ENCODE results near the gene PKD1L1.
"Not testable (repeated sequence)": the region's sequence is repeated elsewhere in the genome, so short reads cannot be mapped to it uniquely, and the experiment has no call there.

The PKD1L1 gene

DNA sequence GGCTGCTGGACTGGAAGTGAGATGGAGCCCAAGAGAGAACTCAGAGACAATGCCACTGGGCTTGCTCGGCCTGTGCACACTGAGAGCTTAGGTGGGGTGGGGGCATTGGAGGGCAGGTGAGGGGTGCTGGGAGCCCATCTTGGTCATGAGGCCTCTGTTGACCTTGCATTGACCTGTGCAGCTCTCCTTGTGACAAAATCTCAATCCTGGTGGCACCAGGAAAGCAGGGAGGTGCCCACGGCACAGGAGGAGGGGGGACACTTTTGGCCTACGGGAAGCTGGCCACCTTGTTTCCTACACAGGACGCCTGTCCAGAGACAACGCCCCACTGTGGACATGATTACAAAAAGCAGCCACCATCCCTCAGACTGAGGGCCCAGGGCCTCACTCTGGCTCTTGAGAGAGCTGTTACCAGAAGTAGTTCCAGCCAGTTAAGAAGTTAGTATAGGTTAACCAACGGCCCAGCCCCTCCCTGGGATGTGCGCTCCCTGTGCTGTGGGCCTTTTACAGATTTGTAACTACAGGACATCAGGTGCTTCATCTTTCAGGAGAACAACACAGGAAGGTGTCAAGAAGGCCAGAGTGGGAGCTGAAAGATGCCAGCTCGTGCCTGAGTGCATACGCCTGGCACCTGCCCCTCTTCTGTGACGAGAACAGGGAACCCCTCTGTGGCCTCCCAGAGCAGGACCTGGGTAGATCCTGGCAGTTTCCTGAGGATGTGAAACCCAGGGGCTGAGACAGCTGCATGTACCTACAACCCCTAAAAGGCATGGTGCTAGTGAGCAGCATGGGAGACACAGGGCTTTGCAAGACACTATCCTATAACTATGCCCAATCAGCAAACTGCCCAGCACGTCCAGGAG is 10.3 kb downstream of the PKD1L1 start:
- DNase-seq: no peak

- peak; percentile 76 for DNase-seq
Measured at GRCh38 chr7:47937065-47937687, 11.1 kb downstream of the PKD1L1 start.

GRCh38 chr7:47936323-47936722 is 11.9 kb downstream of the PKD1L1 start:
- DNase-seq: no peak

DNA sequence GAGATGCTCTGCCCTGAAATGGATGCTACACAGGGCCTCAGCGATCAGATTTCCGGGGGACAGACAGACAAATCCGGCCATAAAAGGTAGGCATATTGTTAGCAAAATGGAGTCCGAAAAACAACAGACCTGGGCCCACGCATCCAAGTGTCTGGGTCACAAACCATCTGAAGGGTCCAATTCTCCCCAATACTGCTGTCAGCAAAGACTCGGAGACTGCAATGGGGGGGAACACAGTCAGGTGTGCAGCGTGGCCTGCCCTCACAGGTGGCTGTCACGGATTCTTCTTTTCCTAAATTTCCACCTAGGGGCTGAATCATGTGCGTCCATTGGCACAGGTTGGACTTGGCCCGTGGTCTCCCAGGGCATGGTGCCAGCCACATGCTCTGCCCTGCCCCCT is 12.9 kb downstream of the PKD1L1 start:
- DNase-seq: no peak

- DNase-seq: no peak
Measured at GRCh38 chr7:47934831-47935230, 13.4 kb downstream of the PKD1L1 start.

DNA sequence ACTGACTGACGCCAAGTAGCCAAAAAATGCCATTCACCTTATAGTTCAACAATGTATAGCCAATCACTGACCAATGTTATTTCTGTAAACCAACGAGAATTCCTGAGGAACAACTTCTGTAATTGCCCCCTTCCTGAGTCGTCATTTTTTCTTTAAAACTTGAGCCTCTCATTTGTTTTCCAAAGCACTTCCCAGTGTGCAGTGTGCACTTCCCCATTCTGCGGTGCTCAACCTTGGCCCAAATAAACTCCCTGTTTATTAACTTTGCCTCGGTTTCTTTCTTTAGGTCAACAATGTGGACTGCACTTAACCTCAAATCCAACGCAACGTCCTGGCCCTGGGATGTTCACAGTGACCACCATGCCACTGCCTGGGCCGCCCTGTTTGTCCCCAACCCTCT is 15.1 kb downstream of the PKD1L1 start:
- DNase-seq: no peak

- no peak for DNase-seq
Measured at GRCh38 chr7:47932466-47933037, 15.7 kb downstream of the PKD1L1 start.

- no peak for DNase-seq
Measured at GRCh38 chr7:47932016-47932415, 16.2 kb downstream of the PKD1L1 start.

DNA sequence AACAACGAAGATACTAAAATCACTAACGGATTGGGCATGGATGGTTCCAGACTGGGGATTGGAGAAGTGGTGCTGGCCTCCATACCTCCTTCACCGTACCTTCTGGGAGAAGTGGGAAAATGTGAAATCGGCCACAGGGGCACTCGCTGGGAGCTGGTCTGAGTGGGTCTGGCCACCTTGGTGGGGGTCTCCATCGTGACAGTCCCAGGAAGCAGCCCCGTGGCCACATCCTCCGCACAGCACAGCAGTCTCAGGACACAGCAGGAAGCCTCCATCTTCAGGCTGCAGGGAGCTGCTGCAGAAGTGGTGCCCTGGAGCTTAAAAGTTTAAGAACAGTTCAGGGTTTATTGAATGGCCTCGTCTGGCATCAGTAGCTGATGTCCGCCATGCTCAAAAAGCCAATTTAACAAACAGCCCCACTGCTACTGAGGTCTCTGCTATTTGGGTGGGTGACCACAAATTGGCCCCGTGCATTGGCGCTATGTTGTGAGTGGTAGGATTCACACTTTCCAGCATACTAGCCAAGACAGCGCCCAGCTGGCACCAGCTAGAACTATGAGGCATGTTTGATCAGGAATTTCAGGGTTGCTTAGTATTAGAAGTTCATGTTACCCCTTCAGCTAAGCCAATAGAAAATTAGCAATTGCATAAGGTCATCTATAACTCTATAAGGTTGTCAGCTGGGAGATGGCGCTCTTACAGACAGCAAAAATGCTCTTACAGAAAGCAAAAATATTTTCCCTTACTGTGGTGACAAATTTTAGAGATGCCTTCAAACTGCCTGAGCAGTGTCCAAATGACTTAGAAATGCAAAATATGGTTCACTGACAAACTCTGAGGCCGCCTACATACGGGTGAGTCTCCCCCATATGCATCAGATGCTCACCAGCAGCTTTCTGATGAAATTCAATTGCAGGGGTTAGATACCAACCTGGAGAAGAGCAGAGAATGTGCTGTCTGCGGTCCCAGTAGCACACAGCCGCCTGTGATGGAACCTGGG is 17.0 kb downstream of the PKD1L1 start:
- no peak for DNase-seq

- no peak for DNase-seq
Measured at GRCh38 chr7:47924266-47924665, 24.0 kb downstream of the PKD1L1 start.

GRCh38 chr7:47923081-47923875 is 25.0 kb downstream of the PKD1L1 start:
- not testable (repeated sequence) for DNase-seq

DNA sequence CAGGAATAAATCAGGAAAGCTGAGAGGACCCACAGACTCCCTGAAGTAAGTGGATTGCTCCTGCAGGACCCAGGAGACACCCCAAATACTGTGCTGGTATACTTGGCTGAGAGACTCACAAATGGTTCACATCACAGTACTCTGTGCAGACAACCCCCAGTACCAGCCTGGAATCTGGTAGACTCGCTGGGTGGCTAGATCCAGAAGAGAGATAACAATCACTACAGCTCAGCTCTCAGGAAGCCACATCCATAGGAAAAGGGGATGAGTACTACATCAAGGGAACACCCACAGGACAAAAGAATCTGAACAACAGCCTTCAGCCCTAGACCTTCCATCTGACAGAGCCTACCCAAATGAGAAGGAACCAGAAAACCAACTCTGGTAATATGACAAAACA is 31.8 kb downstream of the PKD1L1 start:
- DNase-seq: not testable (repeated sequence)

- DNase-seq: no peak
Measured at GRCh38 chr7:47915616-47915976, 32.7 kb downstream of the PKD1L1 start.

- DNase-seq: no peak
Measured at GRCh38 chr7:47914717-47915615, 33.3 kb downstream of the PKD1L1 start.

GRCh38 chr7:47912332-47912731 is 35.9 kb downstream of the PKD1L1 start:
- no peak for DNase-seq

DNA sequence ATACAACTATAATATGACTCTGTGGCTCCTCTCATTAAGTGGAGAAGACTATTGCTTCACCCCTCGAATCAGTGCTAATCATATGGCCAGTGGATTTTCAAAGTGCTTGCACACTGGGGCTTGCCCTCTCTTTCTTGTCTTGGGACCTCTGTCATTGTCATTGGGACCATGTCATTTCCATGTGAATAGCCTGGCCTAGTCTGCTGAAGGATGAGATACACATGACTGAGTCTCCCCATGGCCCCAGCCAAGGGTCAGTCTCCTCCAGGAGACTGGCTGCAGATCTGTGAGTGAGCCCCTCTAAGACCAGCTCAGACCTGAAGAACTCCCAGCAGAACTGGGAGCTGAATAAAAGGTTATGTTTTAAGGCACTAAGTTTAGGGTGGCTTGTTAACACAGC is 39.5 kb downstream of the PKD1L1 start:
- no peak for DNase-seq

- no peak for DNase-seq
Measured at GRCh38 chr7:47907981-47908616, 40.2 kb downstream of the PKD1L1 start.

- no peak for DNase-seq
Measured at GRCh38 chr7:47906883-47907282, 41.4 kb downstream of the PKD1L1 start.

- DNase-seq: no peak
Measured at GRCh38 chr7:47905076-47905920, 43.0 kb downstream of the PKD1L1 start.
